Lower leg skin (tissue), 3 donors: Measurements from ENCODE around the gene ZDHHC14.

ENCODE experiments used
- CTCF ChIP-seq, 3 donors: fragments of 450-650 bp; IDR thresholded peaks; one replicate each; pipeline ENCODE4 v1.5.1; 2016; ENCODE audit warnings: antibody characterized with exemption in 3 of 3, mild to moderate bottlenecking in 3 of 3, moderate library complexity in 2 of 3
- POLR2A ChIP-seq, 2 donors: fragments of 450-650 bp; IDR thresholded peaks; one replicate each; pipeline ENCODE4 v1.6.1; 2016 to 2017; ENCODE audit warnings: antibody characterized with exemption in 2 of 2, mild to moderate bottlenecking in 1 of 2, moderate library complexity in 1 of 2

GRCh38 chr6:157677235-157677634 lies 296.2 kb downstream of the ZDHHC14 start:
- no peak for TF ChIP-seq CTCF (IDR thresholded peaks at IDR 0.05)
- no peak for TF ChIP-seq POLR2A (IDR thresholded peaks at IDR 0.05)
